HEK293 (cell line): ENCODE data around the gene TARS3.

Source experiments
- CTCF ChIA-PET: fragments of 350-600 bp; formaldehyde crosslinking; extraction: SDS; loops from one replicate; lab custom pipeline; 2021; ENCODE audit warnings: antibody characterized with exemption; lab: Yijun Ruan, JAX
- POLR2A ChIA-PET: fragments of 300-600 bp; formaldehyde crosslinking; extraction: SDS; loops from one replicate; lab custom pipeline; 2020; ENCODE audit warnings: antibody characterized with exemption, inconsistent platforms; lab: Yijun Ruan, JAX
- H3K27ac ChIP-seq: fragments of 200-500 bp; sonication (Bioruptor generic); 2 replicates; pipeline ENCODE4 v1.5.1; 2014; ENCODE audit warnings: low read depth, low read length, control low read depth, inconsistent platforms; ENCODE audit errors: extremely low read depth
- H3K36me3 ChIP-seq, 2 experiments: fragments of 200-500 bp in 1 of 2; sonication (Bioruptor generic) in 1 of 2; 1 replicate in 1 of 2; 2 replicates in 1 of 2; pipeline ENCODE4 v1.5.1; 2014 to 2017; ENCODE audit warnings: inconsistent platforms in 2 of 2, low read length in 2 of 2; ENCODE audit not compliant: control insufficient read depth in 2 of 2, insufficient read depth in 1 of 2
- H3K4me1 ChIP-seq: fragments of 200-500 bp; sonication (Bioruptor generic); 2 replicates; pipeline ENCODE4 v1.5.1; 2014; ENCODE audit warnings: mild to moderate bottlenecking, low read length, inconsistent platforms; ENCODE audit not compliant: control insufficient read depth, insufficient read depth
- H3K4me3 ChIP-seq: 2 replicates; pipeline ENCODE4 v1.5.1; 2011; ENCODE audit warnings: low read depth, mild to moderate bottlenecking, control low read depth, low read length, moderate library complexity
- H3K9me3 ChIP-seq: fragments of 200-500 bp; sonication (Bioruptor generic); 2 replicates; pipeline ENCODE4 v1.5.1; 2014; ENCODE audit warnings: low read depth, low read length, inconsistent platforms; ENCODE audit not compliant: control insufficient read depth, insufficient read depth
- BCL11A ChIP-seq: fragments of 450-650 bp; formaldehyde crosslinking; IDR thresholded peaks from 2 replicates; pipeline ENCODE4 v1.5.1; 2016; ENCODE audit warnings: low read depth, missing biosample characterization, missing genetic modification characterization
- FEZF1 ChIP-seq: fragments of 450-650 bp; formaldehyde crosslinking; IDR thresholded peaks from 2 replicates; pipeline ENCODE4 v1.5.1; 2016; ENCODE audit warnings: missing biosample characterization, missing genetic modification characterization
- GLI2 ChIP-seq: fragments of 450-650 bp; formaldehyde crosslinking; IDR thresholded peaks from 2 replicates; pipeline ENCODE4; 2017; ENCODE audit warnings: missing biosample characterization, missing genetic modification characterization, low read depth, borderline replicate concordance
- GLIS1 ChIP-seq: fragments of 450-650 bp; formaldehyde crosslinking; IDR thresholded peaks from 2 replicates; pipeline ENCODE4 v1.5.1; 2016; ENCODE audit warnings: missing biosample characterization, missing genetic modification characterization
- GLIS2 ChIP-seq: fragments of 450-650 bp; formaldehyde crosslinking; IDR thresholded peaks from 2 replicates; pipeline ENCODE4 v1.5.1; 2016; ENCODE audit warnings: missing biosample characterization, missing genetic modification characterization
- KLF9 ChIP-seq: fragments of 450-650 bp; formaldehyde crosslinking; IDR thresholded peaks from 2 replicates; pipeline ENCODE4 v1.5.1; 2016; ENCODE audit warnings: missing biosample characterization, missing genetic modification characterization, low read depth
- OVOL3 ChIP-seq: fragments of 450-650 bp; formaldehyde crosslinking; IDR thresholded peaks from 2 replicates; pipeline ENCODE4 v1.5.1; 2016; ENCODE audit warnings: missing biosample characterization, missing genetic modification characterization
- PRDM10 ChIP-seq: fragments of 450-650 bp; formaldehyde crosslinking; IDR thresholded peaks from 2 replicates; pipeline ENCODE4 v1.5.1; 2016; ENCODE audit warnings: missing biosample characterization, missing genetic modification characterization
- SALL2 ChIP-seq: fragments of 450-650 bp; formaldehyde crosslinking; IDR thresholded peaks from 2 replicates; pipeline ENCODE4 v1.5.0; 2017; ENCODE audit warnings: missing biosample characterization, mild to moderate bottlenecking, missing genetic modification characterization, borderline replicate concordance
- SCRT1 ChIP-seq: fragments of 450-650 bp; formaldehyde crosslinking; IDR thresholded peaks from 2 replicates; pipeline ENCODE4 v1.5.1; 2016; ENCODE audit warnings: missing biosample characterization, missing genetic modification characterization, borderline replicate concordance
- SCRT2 ChIP-seq: fragments of 450-650 bp; formaldehyde crosslinking; IDR thresholded peaks from 2 replicates; pipeline ENCODE4 v1.5.1; 2016; ENCODE audit warnings: missing biosample characterization, missing genetic modification characterization
- TRIM28 ChIP-seq: IDR thresholded peaks from 2 replicates; pipeline ENCODE4 v1.6.1; 2011; ENCODE audit warnings: low read length, control low read depth, borderline replicate concordance
- YY2 ChIP-seq: fragments of 450-650 bp; formaldehyde crosslinking; IDR thresholded peaks from 2 replicates; pipeline ENCODE4 v1.5.1; 2016; ENCODE audit warnings: missing biosample characterization, missing genetic modification characterization
- ZBTB11 ChIP-seq: fragments of 450-650 bp; formaldehyde crosslinking; conservative IDR thresholded peaks from 2 replicates; pipeline ENCODE4 v1.5.1; 2016; ENCODE audit warnings: low read depth, missing biosample characterization, missing genetic modification characterization
- ZBTB20 ChIP-seq: fragments of 450-650 bp; formaldehyde crosslinking; IDR thresholded peaks from 2 replicates; pipeline ENCODE4 v1.5.1; 2016; ENCODE audit warnings: missing biosample characterization, missing genetic modification characterization
- ZNF133 ChIP-seq: fragments of 450-650 bp; formaldehyde crosslinking; IDR thresholded peaks from 2 replicates; pipeline ENCODE4 v1.5.1; 2016; ENCODE audit warnings: missing biosample characterization, missing genetic modification characterization
- ZNF16 ChIP-seq: fragments of 450-650 bp; formaldehyde crosslinking; IDR thresholded peaks from 2 replicates; pipeline ENCODE4 v1.5.1; 2016; ENCODE audit warnings: low read depth, missing biosample characterization, missing genetic modification characterization
- ZNF174 ChIP-seq: fragments of 450-650 bp; formaldehyde crosslinking; IDR thresholded peaks from 2 replicates; pipeline ENCODE4 v1.5.0; 2017; ENCODE audit warnings: missing biosample characterization, mild to moderate bottlenecking, missing genetic modification characterization
- ZNF24 ChIP-seq: fragments of 450-650 bp; formaldehyde crosslinking; IDR thresholded peaks from 2 replicates; pipeline ENCODE4 v1.5.1; 2016; ENCODE audit warnings: missing biosample characterization, missing genetic modification characterization
- ZNF341 ChIP-seq: fragments of 450-650 bp; formaldehyde crosslinking; IDR thresholded peaks from 2 replicates; pipeline ENCODE4; 2016; ENCODE audit warnings: low read depth, missing biosample characterization, missing genetic modification characterization
- ZSCAN30 ChIP-seq: fragments of 450-650 bp; IDR thresholded peaks from 2 replicates; pipeline ENCODE4 v1.5.1; 2018; ENCODE audit warnings: missing biosample characterization, mild to moderate bottlenecking, missing genetic modification characterization, moderate library complexity
- TF ChIP-seq, protein P1 (sequence below): fragments of 450-650 bp; formaldehyde crosslinking; IDR thresholded peaks from 2 replicates; pipeline ENCODE4 v1.5.1; 2017; ENCODE audit warnings: missing biosample characterization, mild to moderate bottlenecking, missing genetic modification characterization, moderate library complexity

TARS3 gene

DNA sequence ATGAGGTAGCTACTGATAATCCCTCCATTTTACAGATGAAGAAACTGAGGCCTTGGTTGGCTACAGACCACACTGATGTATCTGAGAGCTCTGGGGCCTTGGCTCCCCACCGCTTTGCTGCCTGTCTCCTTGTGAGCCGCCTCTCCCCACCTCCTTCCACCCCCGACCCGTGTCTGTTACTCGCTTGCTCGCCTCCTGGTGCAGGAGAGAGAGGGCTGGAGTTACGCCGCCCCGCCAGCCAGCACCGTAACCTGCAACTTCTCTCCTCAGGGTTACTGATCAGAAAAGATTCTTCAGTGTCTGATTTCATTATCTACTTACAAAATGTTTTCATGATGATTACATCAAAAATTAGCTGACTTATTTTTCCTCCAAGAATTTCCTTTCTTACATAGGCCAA is 106.2 kb downstream of the TARS3 start:
- ChIA-PET POLR2A (no interaction called here), CTCF (interaction anchor here (1.5 kb wide), 2 partner anchors 23 to 116 kb away, joined by 4 to 13 read pairs; no protein-coding TSS in a partner anchor)
- TF ChIP-seq PRDM10 (tag by site-specific recombination), result no peak
- no peak for TF ChIP-seq ZNF341 (tag by site-specific recombination)
- TF ChIP-seq ZBTB11 (tag by site-specific recombination), result no peak
- no peak for TF ChIP-seq BCL11A (tag by site-specific recombination)
- TF ChIP-seq YY2, result no peak
- no peak for TF ChIP-seq ZBTB20 (tag by site-specific recombination)
- no peak for TF ChIP-seq TRIM28
- TF ChIP-seq, protein P1, sequence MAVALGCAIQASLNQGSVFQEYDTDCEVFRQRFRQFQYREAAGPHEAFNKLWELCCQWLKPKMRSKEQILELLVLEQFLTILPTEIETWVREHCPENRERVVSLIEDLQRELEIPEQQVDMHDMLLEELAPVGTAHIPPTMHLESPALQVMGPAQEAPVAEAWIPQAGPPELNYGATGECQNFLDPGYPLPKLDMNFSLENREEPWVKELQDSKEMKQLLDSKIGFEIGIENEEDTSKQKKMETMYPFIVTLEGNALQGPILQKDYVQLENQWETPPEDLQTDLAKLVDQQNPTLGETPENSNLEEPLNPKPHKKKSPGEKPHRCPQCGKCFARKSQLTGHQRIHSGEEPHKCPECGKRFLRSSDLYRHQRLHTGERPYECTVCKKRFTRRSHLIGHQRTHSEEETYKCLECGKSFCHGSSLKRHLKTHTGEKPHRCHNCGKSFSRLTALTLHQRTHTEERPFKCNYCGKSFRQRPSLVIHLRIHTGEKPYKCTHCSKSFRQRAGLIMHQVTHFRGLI (tag by site-specific recombination), result no peak
- TF ChIP-seq GLI2, result no peak
- no peak for TF ChIP-seq GLIS1 (tag by site-specific recombination)
- TF ChIP-seq ZSCAN30 (tag by site-specific recombination), result no peak
- TF ChIP-seq SALL2, result no peak
- TF ChIP-seq FEZF1 (tag by site-specific recombination), result no peak
- TF ChIP-seq KLF9 (tag by site-specific recombination), result no peak
- no peak for TF ChIP-seq ZNF24
- TF ChIP-seq ZNF133, result no peak
- TF ChIP-seq ZNF16, result no peak
- Histone ChIP-seq H3K4me3 (no peak overlapping the region), H3K36me3 (no peaks in the 10 kb centered on the region), H3K9me3 (no peaks in the 10 kb centered on the region), H3K4me1 (peaks cover 20% of the 10 kb centered on the region), H3K27ac (no peak overlapping the region)

- Histone ChIP-seq H3K36me3 (no peaks in the 10 kb centered on the region), H3K4me3 (no peak overlapping the region), H3K27ac (no peak overlapping the region), H3K9me3 (no peaks in the 10 kb centered on the region), H3K4me1 (peaks cover 22% of the 10 kb centered on the region)
- ChIA-PET CTCF (interaction anchor here (0.5 to 2.2 kb wide), 5 partner anchors 24 to 115 kb away, joined by 4 to 17 read pairs (median 5); no protein-coding TSS in a partner anchor), POLR2A (no interaction called here)
- TF ChIP-seq ZNF174 (tag by site-specific recombination) (no peak), SCRT2 (tag by site-specific recombination) (peak; percentile 88), SCRT1 (tag by site-specific recombination) (peak; percentile 73; the same call in 1 of the 2 replicates), OVOL3 (tag by site-specific recombination) (no peak), GLIS2 (tag by site-specific recombination) (no peak)
Observed at GRCh38 chr15:101617390-101617965, 106.8 kb downstream of the TARS3 start.
